Activated CD4-positive, alpha-beta T cell treated with anti-CD3 and anti-CD28 coated beads, Interleukin-2, Interleukin-6, amounts not matched to agents 100 ng/mL and 50 ng/mL, durations not matched to agents 16 hours and 8 hours (primary cell): ENCODE measurements around the gene NDUFV2.
A peak's percentile ranks its signal among the peaks of the same experiment; 100 is the strongest.
"Not testable (repeated sequence)": the region's sequence is repeated elsewhere in the genome, so short reads cannot be mapped to it uniquely, and the experiment has no call there.

Experiments
- DNase-seq: peaks from one replicate; pipeline ENCODE4 v3.0.0-alpha.2; 2020

NDUFV2 gene

GRCh38 chr18:9157806-9158205 is 55.3 kb downstream of the NDUFV2 start:
- no peak for DNase-seq

DNA sequence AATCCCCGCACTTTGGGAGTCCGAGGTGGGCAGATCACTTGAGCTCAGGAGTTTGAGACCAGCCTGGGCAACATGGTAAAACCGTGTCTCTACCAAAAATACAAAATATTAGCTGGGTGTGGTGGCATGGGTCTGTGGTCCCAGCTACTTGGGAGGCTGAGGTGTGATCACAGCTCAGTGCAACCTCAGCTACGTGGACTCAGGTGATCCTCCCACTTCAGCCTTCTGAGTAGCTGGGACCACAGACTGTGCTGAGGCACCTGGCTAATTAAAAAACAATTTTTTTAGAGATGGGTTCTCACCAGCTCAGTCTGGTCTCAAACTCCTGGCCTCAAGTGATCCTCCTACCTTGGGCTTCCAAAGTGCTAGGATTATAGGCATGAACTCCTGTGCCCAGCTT is 57.5 kb downstream of the NDUFV2 start:
- DNase-seq: no peak

GRCh38 chr18:9162663-9163062 is 60.2 kb downstream of the NDUFV2 start:
- DNase-seq: not testable (repeated sequence)

- not testable (repeated sequence) for DNase-seq
These were observed 61.6 kb downstream of the NDUFV2 start for GRCh38 chr18:9164149-9164548.

GRCh38 chr18:9165883-9166282 is 63.4 kb downstream of the NDUFV2 start:
- not testable (repeated sequence) for DNase-seq

DNA sequence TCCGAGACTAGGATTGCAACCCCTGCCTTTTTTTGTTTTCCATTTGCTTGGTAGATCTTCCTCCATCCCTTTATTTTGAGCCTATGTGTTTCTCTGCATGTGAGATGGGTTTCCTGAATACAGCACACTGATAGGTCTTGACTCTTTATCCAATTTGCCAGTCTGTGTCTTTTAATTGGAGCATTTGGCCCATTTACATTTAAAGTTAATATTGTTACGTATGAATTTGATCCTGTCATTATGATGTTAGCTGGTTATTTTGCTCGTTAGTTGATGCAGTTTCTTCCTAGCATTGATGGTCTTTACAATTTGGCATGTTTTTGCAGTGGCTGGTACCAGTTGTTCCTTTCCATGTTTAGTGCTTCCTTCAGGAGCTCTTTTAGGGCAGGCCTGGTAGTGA is 67.0 kb downstream of the NDUFV2 start:
- DNase-seq: not testable (repeated sequence)

DNA sequence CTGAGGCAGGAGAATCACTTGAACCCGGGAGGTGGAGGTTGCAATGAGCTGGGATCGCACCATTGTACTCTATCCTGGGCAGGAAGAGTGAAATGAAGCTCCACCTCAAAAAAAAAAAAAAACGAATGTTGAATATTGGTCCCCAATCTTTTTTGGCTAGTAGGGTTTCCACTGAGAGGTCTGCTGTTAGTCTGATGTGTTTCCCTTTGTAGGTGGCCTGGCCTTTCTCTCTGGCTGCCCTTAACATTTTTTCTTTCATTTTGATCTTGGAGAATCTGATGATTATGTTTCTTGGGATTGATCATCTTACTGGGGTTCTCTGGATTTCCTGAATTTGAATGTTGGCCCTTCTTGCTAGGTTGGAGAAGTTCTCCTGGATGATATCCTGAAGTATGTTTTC is 69.4 kb downstream of the NDUFV2 start:
- DNase-seq: not testable (repeated sequence)

DNA sequence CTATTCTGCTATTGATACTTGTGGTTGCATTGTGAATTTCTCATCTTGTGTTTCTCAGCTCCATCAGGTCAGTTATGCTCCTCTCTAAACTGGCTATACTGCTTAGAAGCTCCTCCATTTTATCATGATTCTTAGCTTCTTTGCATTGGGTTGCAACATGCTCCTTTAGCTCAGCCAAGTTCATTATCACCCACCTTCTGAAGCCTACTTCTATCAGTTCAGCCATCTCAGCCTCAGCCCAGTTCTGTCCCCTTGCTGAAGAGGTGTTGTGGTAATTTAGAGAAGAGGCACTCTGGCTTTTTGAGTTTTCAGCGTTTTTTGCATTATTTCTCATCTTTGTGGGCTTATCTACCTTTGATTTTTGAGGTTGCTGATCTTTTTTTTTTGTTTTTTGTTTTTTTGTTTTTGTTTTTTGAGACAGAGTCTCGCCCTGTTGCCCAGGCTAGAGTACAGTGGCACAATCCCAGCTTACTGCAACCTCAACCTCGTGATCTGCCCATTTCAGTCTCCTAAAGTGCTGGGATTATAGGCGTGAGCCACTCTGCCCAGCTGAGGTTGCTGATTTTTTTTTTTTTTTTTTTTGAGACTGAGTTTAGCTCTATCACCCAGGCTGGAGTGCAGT is 70.1 kb downstream of the NDUFV2 start:
- no peak for DNase-seq

DNA sequence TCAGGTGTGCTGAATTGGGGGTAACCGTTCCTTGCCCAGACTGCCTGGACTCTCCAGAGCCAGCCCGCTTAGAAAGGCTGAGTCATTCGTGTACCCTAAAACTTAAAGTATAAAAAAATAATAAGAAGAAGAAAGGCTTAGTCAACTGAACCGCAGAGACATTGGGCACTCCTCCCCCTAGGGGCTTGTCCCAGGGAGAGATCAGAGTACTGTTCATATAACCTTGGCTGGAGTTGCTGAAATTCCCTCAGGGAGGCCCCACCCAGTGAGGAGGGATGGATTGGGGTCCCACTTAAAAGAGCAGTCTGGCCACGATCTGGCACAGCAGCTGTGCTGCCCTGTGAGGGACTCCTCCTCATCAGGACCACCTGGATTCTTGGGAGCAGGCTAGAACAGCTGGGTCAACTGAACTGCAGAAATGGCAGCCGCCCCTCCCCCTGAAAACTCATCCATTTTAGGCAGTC is 71.3 kb downstream of the NDUFV2 start:
- peak; percentile 27 for DNase-seq

DNA sequence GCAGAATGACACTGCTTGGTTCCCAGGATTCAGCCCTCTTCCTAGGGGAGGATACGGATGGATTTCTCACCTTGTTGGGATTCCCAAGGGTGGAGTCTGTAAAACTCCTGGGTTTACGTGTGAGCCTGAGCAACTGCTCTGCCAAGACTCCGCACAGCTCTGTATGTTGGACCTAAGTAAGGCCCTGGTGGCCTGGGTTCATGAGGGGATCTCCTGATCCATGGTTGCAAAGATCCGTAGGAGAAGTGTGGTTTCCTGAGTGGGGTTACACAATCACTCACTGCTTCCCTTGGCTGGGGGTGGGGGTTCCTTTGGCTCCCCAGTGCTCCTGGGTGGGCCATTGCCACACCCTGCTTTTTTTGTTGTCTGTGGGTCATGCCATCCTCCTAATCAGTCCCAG is 71.8 kb downstream of the NDUFV2 start:
- no peak for DNase-seq

- DNase-seq: no peak
These were observed 72.6 kb downstream of the NDUFV2 start for GRCh38 chr18:9175115-9175514.

- DNase-seq: no peak
These were observed 74.5 kb downstream of the NDUFV2 start for GRCh38 chr18:9177031-9177430.

- no peak for DNase-seq
These were observed 75.0 kb downstream of the NDUFV2 start for GRCh38 chr18:9177466-9177865.

DNA sequence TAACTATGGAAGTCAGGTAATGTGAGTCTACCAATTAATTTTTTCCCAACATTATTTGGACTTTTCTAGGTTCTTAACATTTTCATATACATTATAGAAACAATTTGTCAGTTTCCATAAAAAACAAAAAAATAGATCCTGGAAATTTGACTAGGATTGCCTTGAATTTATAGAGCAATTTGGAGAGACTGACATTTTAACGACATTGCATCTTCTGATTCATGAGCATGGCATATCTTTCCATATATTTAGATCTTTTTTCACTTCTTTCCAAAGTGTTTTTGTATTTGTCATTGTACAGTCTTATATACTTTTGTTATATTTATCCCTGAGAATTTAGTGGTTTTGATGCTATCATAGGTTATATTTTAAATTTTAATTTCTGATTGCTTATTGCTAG is 76.1 kb downstream of the NDUFV2 start:
- no peak for DNase-seq

DNA sequence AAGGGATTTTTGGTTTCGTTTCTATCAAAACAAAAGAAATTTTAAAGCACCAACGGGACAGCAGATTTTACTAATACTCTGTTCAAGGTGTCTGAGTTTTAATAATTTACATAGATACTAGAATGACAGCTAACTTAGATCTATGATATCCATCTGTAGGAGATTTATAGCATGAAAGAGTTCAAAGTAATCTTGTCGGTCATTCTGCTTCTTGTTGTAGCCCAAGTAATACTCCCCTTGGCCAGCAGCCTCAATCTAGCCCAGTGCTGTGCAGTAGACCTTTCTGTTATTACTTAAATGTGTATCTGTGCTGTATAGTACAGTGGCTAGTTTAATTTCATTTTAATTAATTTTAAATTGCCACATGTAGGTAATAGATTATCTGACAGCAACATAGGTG is 78.8 kb downstream of the NDUFV2 start:
- no peak for DNase-seq

GRCh38 chr18:9182852-9183399 is 80.4 kb downstream of the NDUFV2 start:
- no peak for DNase-seq
